Neural progenitor cell (in vitro differentiated cells): Measurements from ENCODE around the gene CNP. TPM values are rescaled to one million over a fixed set of nuclear protein-coding genes. Genes with fewer than 3 reads are reported as not detected.

Experiments
- DNase-seq: peaks from one replicate; pipeline ENCODE4 v3.0.0-alpha.2; 2016; ENCODE audit warnings: low spot score
- H2AFZ ChIP-seq: fragments of 200-600 bp; sonication (generic); replicated peaks from 2 replicates; pipeline ENCODE4 v1.6.1; 2016; ENCODE audit warnings: antibody characterized with exemption
- H3F3A ChIP-seq: fragments of 200-600 bp; sonication (generic); 2 replicates; pipeline ENCODE4 v1.6.1; 2016; ENCODE audit warnings: antibody characterized with exemption, low read depth
- H3K27ac ChIP-seq: fragments of 200-600 bp; sonication (generic); 2 replicates; pipeline ENCODE4 v1.5.1; 2016; ENCODE audit warnings: mild to moderate bottlenecking
- H3K27me3 ChIP-seq: fragments of 200-600 bp; sonication (generic); 2 replicates; pipeline ENCODE4 v1.6.1; 2016; ENCODE audit warnings: mild to moderate bottlenecking, moderate library complexity
- H3K36me3 ChIP-seq: fragments of 200-600 bp; sonication (generic); 2 replicates; pipeline ENCODE4 v1.5.1; 2016
- H3K4me1 ChIP-seq: fragments of 200-600 bp; sonication (generic); 2 replicates; pipeline ENCODE4 v1.6.1; 2016; ENCODE audit warnings: mixed run types
- H3K4me2 ChIP-seq: fragments of 200-600 bp; sonication (generic); 2 replicates; pipeline ENCODE4 v1.6.1; 2016
- H3K4me3 ChIP-seq: fragments of 200-600 bp; sonication (generic); 2 replicates; pipeline ENCODE4 v1.5.1; 2016
- H3K79me2 ChIP-seq: fragments of 200-600 bp; sonication (generic); 2 replicates; pipeline ENCODE4 v1.6.1; 2016; ENCODE audit warnings: low read depth
- H3K9ac ChIP-seq: fragments of 200-600 bp; sonication (generic); 2 replicates; pipeline ENCODE4 v1.6.1; 2016
- H3K9me3 ChIP-seq: fragments of 200-600 bp; sonication (generic); 2 replicates; pipeline ENCODE4 v1.5.1; 2016; ENCODE audit warnings: low read depth
- H4K20me1 ChIP-seq: fragments of 200-600 bp; sonication (generic); 2 replicates; pipeline ENCODE4 v1.6.1; 2016; ENCODE audit warnings: low read depth
- H3K27ac Mint-ChIP-seq: 3 replicates; pipeline ENCODE4 v1.8.0; 2021; ENCODE audit warnings: mixed read lengths
- H3K27me3 Mint-ChIP-seq: 2 replicates; pipeline ENCODE4 v1.8.0; 2022; ENCODE audit warnings: low read depth, mild to moderate bottlenecking, inconsistent platforms, moderate library complexity, mixed read lengths; ENCODE audit not compliant: insufficient read depth
- H3K36me3 Mint-ChIP-seq: 3 replicates; pipeline ENCODE4 v1.8.0; 2021; ENCODE audit warnings: mixed read lengths
- H3K4me1 Mint-ChIP-seq: 3 replicates; pipeline ENCODE4 v1.8.0; 2021; ENCODE audit warnings: mixed read lengths
- H3K4me3 Mint-ChIP-seq: 3 replicates; pipeline ENCODE4 v1.8.0; 2021; ENCODE audit warnings: mild to moderate bottlenecking, moderate library complexity, mixed read lengths
- H3K9me3 Mint-ChIP-seq: 3 replicates; pipeline ENCODE4 v1.8.0; 2020; ENCODE audit warnings: mixed read lengths
- EZH2 ChIP-seq: fragments of 200-600 bp; sonication (generic); IDR thresholded peaks from 2 replicates; pipeline ENCODE4 v1.6.1; 2017; ENCODE audit warnings: antibody characterized with exemption, mild to moderate bottlenecking, moderate library complexity
- EZH2phosphoT487 ChIP-seq: fragments of 200-600 bp; sonication (generic); IDR thresholded peaks from 2 replicates; pipeline ENCODE4 v1.6.1; 2017; ENCODE audit warnings: antibody characterized with exemption
- total RNA-seq: library from RNA; depleted of rRNA; stranded (reverse); fragments of >200 nt; gene quantifications from 2 replicates; pipeline ENCODE4 v1.2.3, GENCODE V29; 2015; ENCODE audit warnings: low replicate concordance
- TF ChIP-seq, protein P1 (sequence below): fragments of 200-600 bp; sonication (generic); IDR thresholded peaks from 2 replicates; pipeline ENCODE4 v1.5.1; 2017; ENCODE audit warnings: antibody characterized with exemption, mild to moderate bottlenecking

The CNP gene
- total RNA-seq, 1 donor from 2014 or later = 38.6 TPM

DNA sequence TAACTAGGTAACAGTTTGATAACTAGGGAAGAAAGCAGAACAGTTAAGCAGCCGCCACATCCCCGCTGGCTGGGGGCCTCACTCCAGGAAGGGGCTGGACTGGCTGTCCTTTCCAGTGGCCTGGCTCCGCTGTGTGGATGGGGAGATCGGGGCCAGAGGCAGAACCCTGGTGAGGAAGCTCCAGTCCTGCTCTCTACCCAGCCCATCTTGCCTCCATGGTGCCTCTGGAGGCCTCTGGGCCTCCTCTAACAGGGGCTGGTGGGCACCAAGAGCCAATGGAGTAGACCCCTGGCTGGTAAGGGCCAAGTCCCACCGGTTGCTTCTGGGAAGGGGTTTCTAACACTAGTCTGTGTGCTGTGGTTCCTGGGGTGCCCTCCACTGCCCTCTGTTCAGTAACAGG is 8.1 kb downstream of the CNP start:
- no peaks in the 10 kb centered on the region for H3K27me3 Mint-ChIP-seq
- H3K9ac ChIP-seq = no peak overlapping the region
- H3K4me1 Mint-ChIP-seq = no peaks in the 10 kb centered on the region
- no peaks in the 10 kb centered on the region for H3K4me1 ChIP-seq
- H3K4me2 ChIP-seq = no peak overlapping the region
- no peak overlapping the region for H3K4me3 ChIP-seq
- H3K9me3 ChIP-seq = no peaks in the 10 kb centered on the region
- H3K27ac ChIP-seq = no peak overlapping the region
- no peak for DNase-seq
- H3F3A ChIP-seq = peaks cover 12% of the 10 kb centered on the region
- no peak overlapping the region for H3K27ac Mint-ChIP-seq
- no peak overlapping the region for H3K4me3 Mint-ChIP-seq
- TF ChIP-seq, protein P1, sequence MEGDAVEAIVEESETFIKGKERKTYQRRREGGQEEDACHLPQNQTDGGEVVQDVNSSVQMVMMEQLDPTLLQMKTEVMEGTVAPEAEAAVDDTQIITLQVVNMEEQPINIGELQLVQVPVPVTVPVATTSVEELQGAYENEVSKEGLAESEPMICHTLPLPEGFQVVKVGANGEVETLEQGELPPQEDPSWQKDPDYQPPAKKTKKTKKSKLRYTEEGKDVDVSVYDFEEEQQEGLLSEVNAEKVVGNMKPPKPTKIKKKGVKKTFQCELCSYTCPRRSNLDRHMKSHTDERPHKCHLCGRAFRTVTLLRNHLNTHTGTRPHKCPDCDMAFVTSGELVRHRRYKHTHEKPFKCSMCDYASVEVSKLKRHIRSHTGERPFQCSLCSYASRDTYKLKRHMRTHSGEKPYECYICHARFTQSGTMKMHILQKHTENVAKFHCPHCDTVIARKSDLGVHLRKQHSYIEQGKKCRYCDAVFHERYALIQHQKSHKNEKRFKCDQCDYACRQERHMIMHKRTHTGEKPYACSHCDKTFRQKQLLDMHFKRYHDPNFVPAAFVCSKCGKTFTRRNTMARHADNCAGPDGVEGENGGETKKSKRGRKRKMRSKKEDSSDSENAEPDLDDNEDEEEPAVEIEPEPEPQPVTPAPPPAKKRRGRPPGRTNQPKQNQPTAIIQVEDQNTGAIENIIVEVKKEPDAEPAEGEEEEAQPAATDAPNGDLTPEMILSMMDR = no peak
- peaks cover 36% of the 10 kb centered on the region for H4K20me1 ChIP-seq
- no peaks in the 10 kb centered on the region for H3K9me3 Mint-ChIP-seq
- no peaks in the 10 kb centered on the region for H3K36me3 ChIP-seq
- H2AFZ ChIP-seq = no peak overlapping the region
- H3K36me3 Mint-ChIP-seq = peaks cover 26% of the 10 kb centered on the region
- H3K79me2 ChIP-seq = peaks cover 16% of the 10 kb centered on the region
- H3K27me3 ChIP-seq = no peaks in the 10 kb centered on the region

DNA sequence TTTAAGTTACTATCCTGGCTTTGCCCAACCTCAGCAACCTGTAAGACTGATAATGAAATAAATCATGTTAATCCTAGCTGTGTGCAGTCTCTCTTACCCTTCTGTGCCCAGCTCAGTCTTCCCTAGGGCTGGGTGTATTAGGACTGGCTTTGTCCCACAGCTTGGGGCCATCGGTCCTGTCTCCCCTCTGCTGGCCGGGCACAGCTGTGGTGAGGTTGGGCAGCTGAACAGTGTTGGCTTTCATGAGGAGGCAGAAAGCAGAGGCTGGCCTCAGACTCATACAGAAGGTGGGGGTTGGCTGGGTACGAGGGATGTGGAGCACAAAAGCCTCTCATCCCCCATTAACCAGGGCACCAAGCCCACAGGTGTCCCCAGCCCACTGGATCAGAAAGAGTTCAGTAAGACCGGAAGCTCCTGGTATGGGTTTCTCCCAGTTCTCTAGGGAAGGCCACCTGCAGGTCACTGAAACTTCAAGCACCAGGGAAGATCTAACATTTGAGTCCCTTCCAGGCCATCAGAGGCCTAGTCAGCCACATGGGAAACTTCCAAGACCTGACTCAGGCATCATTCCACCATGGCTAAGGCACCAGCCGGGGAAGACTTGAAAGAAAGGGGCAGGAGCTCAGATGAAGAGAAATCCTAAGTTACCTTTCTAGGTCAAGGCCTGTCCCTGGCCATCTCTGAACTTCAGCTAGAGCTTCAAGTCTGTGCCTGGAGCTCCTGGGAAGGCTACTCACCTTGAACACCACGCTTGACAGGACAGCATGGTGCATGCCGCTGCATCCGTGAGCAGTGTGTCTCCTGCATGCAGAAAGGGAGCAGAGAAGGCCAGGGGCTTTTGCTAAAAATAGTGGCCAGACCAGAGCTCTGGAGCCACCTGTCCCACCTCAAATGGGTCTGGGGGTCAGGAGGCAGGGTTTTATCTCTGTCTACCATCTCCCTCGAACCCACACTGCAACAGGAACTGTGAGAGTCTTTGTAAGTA is 8.8 kb downstream of the CNP start:
- Histone ChIP-seq H3K9ac (no peak overlapping the region), H3K27ac (no peak overlapping the region), H3K27me3 (no peaks in the 10 kb centered on the region), H3K4me3 (no peak overlapping the region), H3K9me3 (no peaks in the 10 kb centered on the region), H3F3A (peaks cover 12% of the 10 kb centered on the region), H3K79me2 (peaks cover 9% of the 10 kb centered on the region), H3K4me1 (no peaks in the 10 kb centered on the region), H3K36me3 (no peaks in the 10 kb centered on the region), H4K20me1 (peaks cover 30% of the 10 kb centered on the region), H2AFZ (no peak overlapping the region), H3K4me2 (no peak overlapping the region)
- Mint-ChIP-seq H3K27ac (no peak overlapping the region), H3K4me1 (no peaks in the 10 kb centered on the region), H3K9me3 (no peaks in the 10 kb centered on the region), H3K27me3 (no peaks in the 10 kb centered on the region), H3K36me3 (peaks cover 28% of the 10 kb centered on the region), H3K4me3 (no peak overlapping the region)
- TF ChIP-seq EZH2 (no peak), EZH2phosphoT487 (no peak)
- TF ChIP-seq, protein P1 = no peak
- DNase-seq = no peak

DNA sequence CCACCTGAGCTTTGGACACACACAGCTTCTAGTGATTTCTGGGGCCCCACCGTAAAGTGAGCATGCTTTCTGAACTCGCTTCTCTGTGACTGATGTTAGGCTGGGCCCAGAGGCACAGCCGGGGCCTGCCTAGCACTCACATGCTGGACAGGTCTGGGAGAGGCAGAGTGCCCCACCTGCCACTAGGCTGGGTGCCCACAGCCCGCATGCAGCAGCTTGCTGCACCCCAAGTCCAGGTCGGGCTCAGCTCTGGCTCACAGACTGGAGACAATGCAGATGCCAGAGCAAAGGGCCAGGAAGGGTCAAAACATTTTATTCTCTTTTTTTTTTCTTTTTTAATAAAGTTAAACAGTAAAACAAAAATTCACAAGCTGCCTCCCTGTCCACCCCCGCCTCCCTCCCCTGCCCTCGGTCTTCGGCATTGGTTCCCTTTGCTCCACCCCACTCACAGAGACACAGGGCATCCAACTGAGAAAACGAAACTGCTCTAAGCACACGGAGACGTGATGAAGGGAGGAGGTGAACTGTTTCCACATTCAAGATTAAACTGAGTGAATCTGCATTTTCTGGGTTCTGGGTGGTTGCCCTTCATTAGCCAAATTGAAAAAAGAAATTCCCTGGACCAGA is 9.7 kb downstream of the CNP start:
- H3K36me3 Mint-ChIP-seq = peaks cover 29% of the 10 kb centered on the region
- peaks cover 2% of the 10 kb centered on the region for H3K27me3 Mint-ChIP-seq
- no peaks in the 10 kb centered on the region for H3K27me3 ChIP-seq
- H3K79me2 ChIP-seq = peaks cover under 1% of the 10 kb centered on the region
- H3K9me3 ChIP-seq = no peaks in the 10 kb centered on the region
- no peaks in the 10 kb centered on the region for H3K36me3 ChIP-seq
- DNase-seq = no peak
- H2AFZ ChIP-seq = no peak overlapping the region
- H3K4me1 Mint-ChIP-seq = no peaks in the 10 kb centered on the region
- no peak overlapping the region for H3K9ac ChIP-seq
- H3K4me3 Mint-ChIP-seq = no peak overlapping the region
- H3K27ac Mint-ChIP-seq = no peak overlapping the region
- H3K27ac ChIP-seq = no peak overlapping the region
- no peaks in the 10 kb centered on the region for H3K9me3 Mint-ChIP-seq
- no peaks in the 10 kb centered on the region for H3K4me1 ChIP-seq
- H3F3A ChIP-seq = peaks cover 8% of the 10 kb centered on the region
- no peak overlapping the region for H3K4me3 ChIP-seq
- no peak overlapping the region for H3K4me2 ChIP-seq
- TF ChIP-seq EZH2phosphoT487 = no peak
- H4K20me1 ChIP-seq = peaks cover 23% of the 10 kb centered on the region

DNA sequence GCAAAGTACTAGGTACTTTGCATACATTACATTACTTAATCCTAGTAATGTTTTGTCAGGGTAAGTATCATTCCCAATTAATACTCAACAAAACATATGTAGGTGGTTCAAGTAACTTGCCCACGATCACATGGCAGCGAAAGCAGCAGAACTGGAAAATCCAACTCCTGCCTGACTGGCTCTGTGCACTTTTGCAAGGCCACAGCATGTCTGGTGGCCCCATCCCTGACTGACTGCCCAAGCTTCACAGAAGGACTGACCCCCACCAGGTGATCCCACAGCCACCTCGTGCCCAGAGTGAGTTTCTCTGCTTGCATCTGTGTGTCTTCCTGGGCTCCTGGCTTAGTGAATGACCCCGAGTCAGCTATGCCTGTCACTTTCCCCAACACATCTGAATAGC is 11.4 kb downstream of the CNP start:
- Mint-ChIP-seq H3K27ac (no peak overlapping the region), H3K27me3 (peaks cover 2% of the 10 kb centered on the region), H3K9me3 (no peaks in the 10 kb centered on the region), H3K36me3 (peaks cover 34% of the 10 kb centered on the region), H3K4me3 (no peak overlapping the region), H3K4me1 (no peaks in the 10 kb centered on the region)
- H3K27me3 ChIP-seq = no peaks in the 10 kb centered on the region
- peaks cover 5% of the 10 kb centered on the region for H3K36me3 ChIP-seq
- H3K4me1 ChIP-seq = no peaks in the 10 kb centered on the region
- no peak overlapping the region for H2AFZ ChIP-seq
- H3K4me3 ChIP-seq = no peak overlapping the region
- H3F3A ChIP-seq = peaks cover 8% of the 10 kb centered on the region
- H3K27ac ChIP-seq = no peak overlapping the region
- no peaks in the 10 kb centered on the region for H3K79me2 ChIP-seq
- DNase-seq = no peak
- H3K9ac ChIP-seq = no peak overlapping the region
- TF ChIP-seq, protein P1 = no peak
- no peak for TF ChIP-seq EZH2
- TF ChIP-seq EZH2phosphoT487 = no peak
- H3K4me2 ChIP-seq = no peak overlapping the region
- no peaks in the 10 kb centered on the region for H3K9me3 ChIP-seq
- H4K20me1 ChIP-seq = peaks cover 11% of the 10 kb centered on the region
